ENCODE measurements around the gene CAPN15. TPM values are rescaled to one million over a fixed set of nuclear protein-coding genes. Genes with fewer than 3 reads are reported as not detected.
A peak's percentile ranks its signal among the peaks of the same experiment; 100 is the strongest.

The CAPN15 gene
- total and polyA plus RNA-seq, 8 donors: 25.4 to 75.7 (median 40.3) TPM

- no peaks in the 10 kb centered on the region for H3K27me3 ChIP-seq
- no peak for FAIRE-seq
- H3K27ac ChIP-seq: peak overlapping the region in 3 of 4 donors; percentile 45 to 61 (median 60)
- peak; percentile 50 to 65 (median 57) for ATAC-seq
- no peaks in the 10 kb centered on the region for H3K9me3 ChIP-seq
- no peaks in the 10 kb centered on the region for H3K36me3 ChIP-seq
- intact Hi-C loops (cut with DNase I): no loop called here
- WGBS, 2 donors: 43 to 45% methylated on average over 21 of the region's 21 CpGs
- peaks cover 10 to 35% (median 20%) of the 10 kb centered on the region in 3 donors for H3K4me1 ChIP-seq
- DNase-seq: peak in 5 of 6 donors; percentile 78 to 96 (median 88)
- TF ChIP-seq CTCF (IDR thresholded peaks at IDR 0.05): peak in 1 of 4 donors; percentile 22
- peak overlapping the region in 2 of 4 donors; percentile 26 to 30 for H3K4me3 ChIP-seq
These were observed 55.3 kb downstream of the CAPN15 start for GRCh38 chr16:582614-583331.

- TF ChIP-seq CTCF (IDR thresholded peaks at IDR 0.05): no peak
- no peak for FAIRE-seq
- Histone ChIP-seq H3K4me3 (peak overlapping the region in 1 of 4 donors; percentile 30), H3K4me1 (peaks cover 15 to 35% (median 24%) of the 10 kb centered on the region in 3 donors), H3K27ac (no peak overlapping the region), H3K9me3 (no peaks in the 10 kb centered on the region), H3K27me3 (no peaks in the 10 kb centered on the region), H3K36me3 (no peaks in the 10 kb centered on the region)
- intact Hi-C loops (cut with DNase I): no loop called here
- ATAC-seq: no peak
- WGBS, 2 donors: 59 to 62% methylated on average over 16 of the region's 16 CpGs
- no peak for DNase-seq
These were observed 55.9 kb downstream of the CAPN15 start for GRCh38 chr16:583470-583814.

- 63 to 74% methylated on average over 36 to 38 of the region's 38 CpGs for WGBS, 2 donors
- FAIRE-seq (no peak), DNase-seq (peak in 4 of 6 donors; percentile 20 to 84 (median 50)), ATAC-seq (no peak)
- intact Hi-C loops (cut with DNase I): no loop called here
- Histone ChIP-seq H3K9me3 (no peaks in the 10 kb centered on the region), H3K27me3 (no peaks in the 10 kb centered on the region), H3K36me3 (no peaks in the 10 kb centered on the region), H3K4me1 (peaks cover 15 to 35% (median 24%) of the 10 kb centered on the region in 3 donors), H3K4me3 (no peak overlapping the region), H3K27ac (no peak overlapping the region)
- TF ChIP-seq CTCF (IDR thresholded peaks at IDR 0.05): no peak
These were observed 56.5 kb downstream of the CAPN15 start for GRCh38 chr16:583815-584591.

- Histone ChIP-seq H3K4me1 (peaks cover 15 to 28% (median 17%) of the 10 kb centered on the region in 3 donors), H3K36me3 (no peaks in the 10 kb centered on the region), H3K27me3 (no peaks in the 10 kb centered on the region), H3K4me3 (no peak overlapping the region), H3K9me3 (no peaks in the 10 kb centered on the region), H3K27ac (no peak overlapping the region)
- DNase-seq (peak in 5 of 6 donors; percentile 38 to 91 (median 73)), ATAC-seq (no peak), FAIRE-seq (no peak)
- intact Hi-C loops (cut with DNase I): no loop called here
- no peak for TF ChIP-seq CTCF (IDR thresholded peaks at IDR 0.05)
- WGBS, 2 donors: 6 to 8% methylated on average over 10 of the region's 10 CpGs
These were observed 57.8 kb downstream of the CAPN15 start for GRCh38 chr16:585351-585750.

Measured in pancreas (tissue), 10 donors.